ENCODE data around the gene ANK2.

DNA sequence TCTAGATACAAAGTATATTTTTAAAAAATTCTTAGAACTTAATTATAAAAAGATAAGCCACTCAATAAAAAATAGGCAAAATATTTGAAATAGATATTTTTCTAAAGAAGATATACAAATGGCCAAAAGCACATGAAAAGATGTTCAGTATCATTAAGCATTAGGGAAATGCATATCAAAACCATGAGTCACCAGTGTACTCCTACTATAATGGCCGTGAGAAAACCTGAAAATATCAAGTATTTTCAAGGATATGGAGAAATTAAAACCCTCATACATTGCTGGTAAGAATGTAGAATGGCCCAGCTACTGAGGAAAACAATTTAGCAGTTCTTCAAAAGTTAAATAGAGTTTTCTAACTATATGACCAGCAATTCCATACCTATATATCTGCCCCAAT lies 374.2 kb downstream of the ANK2 start:
- TF ChIP-seq, protein P1, sequence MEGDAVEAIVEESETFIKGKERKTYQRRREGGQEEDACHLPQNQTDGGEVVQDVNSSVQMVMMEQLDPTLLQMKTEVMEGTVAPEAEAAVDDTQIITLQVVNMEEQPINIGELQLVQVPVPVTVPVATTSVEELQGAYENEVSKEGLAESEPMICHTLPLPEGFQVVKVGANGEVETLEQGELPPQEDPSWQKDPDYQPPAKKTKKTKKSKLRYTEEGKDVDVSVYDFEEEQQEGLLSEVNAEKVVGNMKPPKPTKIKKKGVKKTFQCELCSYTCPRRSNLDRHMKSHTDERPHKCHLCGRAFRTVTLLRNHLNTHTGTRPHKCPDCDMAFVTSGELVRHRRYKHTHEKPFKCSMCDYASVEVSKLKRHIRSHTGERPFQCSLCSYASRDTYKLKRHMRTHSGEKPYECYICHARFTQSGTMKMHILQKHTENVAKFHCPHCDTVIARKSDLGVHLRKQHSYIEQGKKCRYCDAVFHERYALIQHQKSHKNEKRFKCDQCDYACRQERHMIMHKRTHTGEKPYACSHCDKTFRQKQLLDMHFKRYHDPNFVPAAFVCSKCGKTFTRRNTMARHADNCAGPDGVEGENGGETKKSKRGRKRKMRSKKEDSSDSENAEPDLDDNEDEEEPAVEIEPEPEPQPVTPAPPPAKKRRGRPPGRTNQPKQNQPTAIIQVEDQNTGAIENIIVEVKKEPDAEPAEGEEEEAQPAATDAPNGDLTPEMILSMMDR (conservative IDR thresholded peaks at IDR 0.05; ENCODE audit: low read length) = no peak
- TF ChIP-seq EZH2phosphoT487 (IDR thresholded peaks at IDR 0.05; ENCODE audit: borderline replicate concordance, low read depth, low read length) = no peak
